Activated CD4-positive, CD25-positive, alpha-beta regulatory T cell treated with anti-CD3 and anti-CD28 coated beads, Interleukin-2, amount 50 U/mL, for 24 hours (primary cell): ENCODE measurements around the gene RPL28.
A peak's percentile ranks its signal among the peaks of the same experiment; 100 is the strongest.
"Not testable (repeated sequence)": the region's sequence is repeated elsewhere in the genome, so short reads cannot be mapped to it uniquely, and the experiment has no call there.

ENCODE experiments used
- ATAC-seq, 2 donors: fragments of 150-1000 bp; cut with Tn5 transposase; one replicate each; pipeline ENCODE4 v1.10.0; 2021; ENCODE audit warnings: mild to moderate bottlenecking in 1 of 2, moderate library complexity in 1 of 2

The RPL28 gene

GRCh38 chr19:55398200-55398925 lies 12.6 kb downstream of the RPL28 start:
- peak; percentile 60 to 79 for ATAC-seq

GRCh38 chr19:55400281-55401087 lies 14.8 kb downstream of the RPL28 start:
- no peak for ATAC-seq

- not testable (repeated sequence) for ATAC-seq
Observed at GRCh38 chr19:55401390-55401789, 15.7 kb downstream of the RPL28 start.

DNA sequence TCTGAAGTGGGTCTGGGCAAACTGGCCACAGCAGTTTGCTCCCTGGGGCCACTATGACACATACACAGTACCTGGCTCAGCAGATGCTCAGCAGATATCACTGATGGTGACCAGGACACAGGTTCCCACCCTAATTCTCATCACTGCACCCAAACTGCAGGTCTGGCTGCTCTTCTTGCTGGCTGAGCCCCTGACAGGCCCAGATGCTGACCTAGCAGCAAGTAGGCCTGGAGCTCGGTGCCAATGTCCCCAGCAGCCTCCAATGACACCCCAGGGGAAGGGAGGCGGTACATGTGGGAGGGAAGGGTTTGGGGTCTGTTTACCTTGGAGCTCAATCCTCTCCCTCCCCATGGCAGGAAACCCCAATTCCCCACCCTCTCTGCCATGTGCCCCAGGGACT lies 16.8 kb downstream of the RPL28 start:
- ATAC-seq: no peak

GRCh38 chr19:55405638-55406037 lies 19.9 kb downstream of the RPL28 start:
- ATAC-seq: no peak

DNA sequence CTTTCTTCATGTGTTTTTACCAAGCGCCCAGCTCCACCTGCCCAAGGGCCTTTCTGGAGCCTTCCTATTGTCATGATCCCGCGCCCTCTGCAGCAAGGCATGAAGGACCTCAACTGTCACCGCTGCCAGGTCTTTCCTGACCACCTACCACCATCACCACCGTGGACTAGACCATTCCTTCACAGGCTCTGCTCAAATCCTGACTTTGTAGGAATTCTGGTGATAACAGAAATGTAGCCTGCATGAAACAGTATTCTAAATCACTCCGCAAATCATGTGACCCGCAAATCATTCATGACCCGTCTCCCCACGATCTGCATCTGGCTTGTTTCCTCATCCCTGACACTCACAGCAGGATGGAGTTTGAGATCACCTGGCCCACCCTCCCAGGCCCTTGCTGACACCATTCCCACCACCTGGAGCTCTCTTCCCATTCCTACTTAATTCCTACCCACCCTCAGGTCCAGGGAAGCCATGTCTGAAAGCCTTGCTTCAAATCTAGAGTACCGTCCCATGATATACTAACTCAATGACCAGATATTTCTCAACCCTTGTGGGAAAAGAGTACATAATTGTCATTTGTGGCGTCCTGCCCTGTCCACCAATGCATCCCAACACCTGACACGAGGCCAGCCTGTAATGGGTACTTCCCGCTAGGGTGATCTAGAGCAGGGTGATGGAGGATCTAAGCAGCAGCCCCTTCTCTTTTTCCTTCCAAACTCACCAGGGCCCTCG lies 20.5 kb downstream of the RPL28 start:
- no peak for ATAC-seq

- ATAC-seq: no peak
Observed at GRCh38 chr19:55406826-55407549, 21.3 kb downstream of the RPL28 start.

DNA sequence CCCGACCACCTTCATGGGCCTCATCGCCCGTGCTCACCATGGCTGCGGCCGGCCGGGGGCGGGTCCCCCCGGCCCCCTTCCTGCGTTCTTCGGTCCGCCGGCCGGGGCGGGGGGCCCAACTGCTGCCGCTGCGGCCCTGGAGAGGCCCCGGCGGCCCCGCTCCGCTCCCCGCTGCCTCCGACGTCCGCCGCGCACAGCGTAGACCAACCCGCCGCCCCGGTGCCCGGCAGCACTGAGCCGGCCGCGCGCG lies 21.7 kb downstream of the RPL28 start, which contains the start of gene UBE2S:
Gene UBE2S (minus strand): TSS at position 239 of the 250 bp plus-strand sequence. CDS start 199 bp downstream, at position 40.
- ATAC-seq: peak in 1 of 2 donors; percentile 0

GRCh38 chr19:55407800-55408532 lies 22.2 kb downstream of the RPL28 start:
- ATAC-seq: peak; percentile 95

DNA sequence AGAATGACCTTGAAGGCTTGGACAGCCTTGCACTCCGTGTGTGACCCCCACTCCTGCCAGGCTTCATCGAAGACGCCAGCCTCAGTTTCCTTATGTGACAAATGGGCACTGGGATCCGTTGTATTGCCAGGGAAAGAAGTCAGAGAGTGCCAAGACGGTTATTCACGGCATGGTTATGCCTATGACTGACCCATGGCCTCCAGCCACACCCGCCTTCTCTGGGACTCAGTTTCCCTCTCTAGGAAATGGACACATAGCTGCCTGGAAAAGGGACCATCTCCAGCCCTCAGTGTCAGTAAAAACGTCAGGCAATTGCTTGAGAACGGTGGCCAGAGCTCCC lies 22.8 kb downstream of the RPL28 start:
- ATAC-seq: no peak

DNA sequence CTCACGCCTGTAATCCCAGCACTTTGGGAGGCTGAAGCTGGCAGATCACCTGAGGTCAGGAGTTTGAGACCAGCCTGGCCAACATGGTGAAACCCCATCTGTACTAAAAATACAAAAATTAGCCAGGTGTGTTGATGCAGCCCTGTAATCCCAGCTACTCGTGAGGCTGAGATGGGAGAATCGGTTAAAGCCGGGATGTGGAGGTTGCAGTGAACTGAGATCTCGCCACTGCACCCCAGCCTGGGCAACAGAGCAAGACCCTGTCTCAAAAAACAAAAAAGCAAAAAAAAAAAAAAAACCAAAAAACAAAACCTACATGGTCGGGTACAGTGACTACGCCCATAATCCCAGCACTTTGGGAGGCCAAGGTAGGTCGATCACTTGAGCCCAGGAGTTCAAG lies 23.4 kb downstream of the RPL28 start:
- ATAC-seq: not testable (repeated sequence)

- no peak for ATAC-seq
Observed at GRCh38 chr19:55410168-55410567, 24.4 kb downstream of the RPL28 start.

DNA sequence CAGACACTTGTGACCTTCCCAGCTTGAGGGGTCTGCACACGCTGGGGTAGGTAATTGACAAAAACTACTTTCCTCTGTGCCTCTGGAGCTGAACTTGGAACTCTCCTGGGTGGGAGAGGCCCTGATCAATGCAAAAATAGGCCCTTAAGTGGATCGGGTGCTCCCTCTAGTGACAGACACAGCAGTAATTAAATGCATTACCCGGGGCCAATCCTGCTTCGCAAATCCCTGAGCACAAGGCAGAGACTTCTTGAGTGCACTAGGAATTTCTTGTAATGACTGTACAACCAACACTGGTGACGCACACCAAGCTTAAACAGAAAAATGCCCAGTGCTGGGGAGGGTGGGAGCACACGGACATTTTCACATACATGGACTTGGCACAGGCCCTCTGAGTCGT lies 32.5 kb downstream of the RPL28 start:
- ATAC-seq: peak in 1 of 2 donors; percentile 71

- ATAC-seq: no peak
Observed at GRCh38 chr19:55419103-55419502, 33.4 kb downstream of the RPL28 start.

DNA sequence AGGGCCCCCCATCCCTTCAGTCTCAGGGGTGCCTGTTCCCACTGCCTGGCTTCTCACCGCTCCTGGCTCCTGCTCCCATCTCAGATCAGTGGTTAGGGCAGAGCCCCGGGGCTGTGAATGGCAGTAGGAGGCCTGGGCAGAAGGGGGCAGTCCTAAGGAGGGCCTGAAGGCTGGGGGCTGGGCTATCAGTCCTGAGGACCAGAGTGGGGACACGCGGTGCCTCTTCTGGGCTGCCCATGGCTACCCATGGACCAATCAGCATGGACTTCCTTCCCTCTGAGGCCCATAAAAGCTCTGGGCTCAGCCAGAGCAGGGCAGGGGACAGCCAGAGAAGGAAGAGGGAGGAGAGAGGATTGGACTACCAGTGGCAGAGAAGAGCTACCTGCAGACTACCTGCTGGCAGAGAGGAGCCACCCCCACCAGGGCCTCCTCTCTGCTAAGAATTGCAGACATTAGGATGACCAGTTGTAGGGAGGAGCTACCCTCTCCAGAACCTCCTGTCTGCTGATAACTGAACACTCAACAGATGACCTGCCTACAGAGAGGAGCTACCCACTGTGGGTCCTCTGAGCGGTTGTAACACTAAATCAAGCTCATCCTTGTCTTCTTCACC lies 34.0 kb downstream of the RPL28 start:
- ATAC-seq: no peak

- not testable (repeated sequence) for ATAC-seq
Observed at GRCh38 chr19:55421281-55421680, 35.5 kb downstream of the RPL28 start.

- ATAC-seq: no peak
Observed at GRCh38 chr19:55423225-55424005, 37.7 kb downstream of the RPL28 start.

- no peak for ATAC-seq
Observed at GRCh38 chr19:55424518-55424917, 38.8 kb downstream of the RPL28 start.

DNA sequence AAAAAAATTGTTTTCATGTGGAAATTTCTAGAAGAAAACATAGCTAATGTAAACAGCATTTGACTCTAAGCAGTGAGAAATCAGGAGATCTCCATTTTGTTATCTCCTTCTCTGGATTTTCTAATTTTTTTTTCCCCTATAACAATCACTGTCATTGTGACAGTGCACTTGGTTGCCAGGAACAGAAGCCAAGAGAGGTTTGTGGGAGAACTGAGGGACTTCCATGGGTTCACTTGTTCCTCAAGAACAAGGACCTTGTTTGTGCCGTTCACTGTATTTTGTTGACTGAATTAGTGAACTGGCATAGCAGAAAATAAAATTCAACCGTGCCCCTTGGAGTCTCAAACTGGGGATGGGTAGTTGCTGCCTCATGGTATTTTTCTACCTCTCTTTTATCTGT lies 40.3 kb downstream of the RPL28 start:
- ATAC-seq: no peak

- no peak for ATAC-seq
Observed at GRCh38 chr19:55431183-55431582, 45.5 kb downstream of the RPL28 start.
